ENCODE data around the gene RIT2.

GRCh38 chr18:42958353-42958752, 157.1 kb downstream of the RIT2 start:
- TF ChIP-seq, protein P1, sequence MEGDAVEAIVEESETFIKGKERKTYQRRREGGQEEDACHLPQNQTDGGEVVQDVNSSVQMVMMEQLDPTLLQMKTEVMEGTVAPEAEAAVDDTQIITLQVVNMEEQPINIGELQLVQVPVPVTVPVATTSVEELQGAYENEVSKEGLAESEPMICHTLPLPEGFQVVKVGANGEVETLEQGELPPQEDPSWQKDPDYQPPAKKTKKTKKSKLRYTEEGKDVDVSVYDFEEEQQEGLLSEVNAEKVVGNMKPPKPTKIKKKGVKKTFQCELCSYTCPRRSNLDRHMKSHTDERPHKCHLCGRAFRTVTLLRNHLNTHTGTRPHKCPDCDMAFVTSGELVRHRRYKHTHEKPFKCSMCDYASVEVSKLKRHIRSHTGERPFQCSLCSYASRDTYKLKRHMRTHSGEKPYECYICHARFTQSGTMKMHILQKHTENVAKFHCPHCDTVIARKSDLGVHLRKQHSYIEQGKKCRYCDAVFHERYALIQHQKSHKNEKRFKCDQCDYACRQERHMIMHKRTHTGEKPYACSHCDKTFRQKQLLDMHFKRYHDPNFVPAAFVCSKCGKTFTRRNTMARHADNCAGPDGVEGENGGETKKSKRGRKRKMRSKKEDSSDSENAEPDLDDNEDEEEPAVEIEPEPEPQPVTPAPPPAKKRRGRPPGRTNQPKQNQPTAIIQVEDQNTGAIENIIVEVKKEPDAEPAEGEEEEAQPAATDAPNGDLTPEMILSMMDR (IDR thresholded peaks at IDR 0.05; ENCODE audit: low read depth, low read length): no peak
- TF ChIP-seq EZH2phosphoT487 (IDR thresholded peaks at IDR 0.05; ENCODE audit: low read depth): no peak

Measured in OCI-LY3 (cell line).